GM12864 (cell line): ENCODE results near the gene SOX18.
"Not testable (repeated sequence)": the region's sequence is repeated elsewhere in the genome, so short reads cannot be mapped to it uniquely, and the experiment has no call there.

Experiments
- DNase-seq: peaks from one replicate; pipeline ENCODE4 v3.0.0-alpha.2; 2011; ENCODE audit warnings: low read depth
- H3K4me3 ChIP-seq: 2 replicates; pipeline ENCODE4 v1.5.1; 2011; ENCODE audit warnings: mild to moderate bottlenecking, low read depth, low read length, control low read depth
- CTCF ChIP-seq: IDR thresholded peaks from 2 replicates; pipeline ENCODE4 v1.5.1; 2011; ENCODE audit warnings: low read depth, mild to moderate bottlenecking, moderate library complexity, low read length, control low read depth, inconsistent platforms; ENCODE audit errors: missing control alignments

Gene SOX18

GRCh38 chr20:64092258-64093012 is 43.0 kb upstream of the SOX18 start:
- no peak overlapping the region for H3K4me3 ChIP-seq
- no peak for TF ChIP-seq CTCF
- DNase-seq = no peak

- TF ChIP-seq CTCF = no peak
- no peak for DNase-seq
Measured at GRCh38 chr20:64091770-64092169, 42.3 kb upstream of the SOX18 start.

GRCh38 chr20:64091340-64091739 is 41.9 kb upstream of the SOX18 start:
- no peak overlapping the region for H3K4me3 ChIP-seq
- TF ChIP-seq CTCF = no peak
- DNase-seq = no peak

More at GRCh38 chr20:64091770-64092169, 42.3 kb upstream of the SOX18 start:
- no peak overlapping the region for H3K4me3 ChIP-seq

- no peak for DNase-seq
- H3K4me3 ChIP-seq = no peak overlapping the region
- no peak for TF ChIP-seq CTCF
Measured at GRCh38 chr20:64090165-64090564, 40.7 kb upstream of the SOX18 start.

GRCh38 chr20:64088586-64088985 is 39.1 kb upstream of the SOX18 start:
- DNase-seq, H3K4me3 ChIP-seq: not testable (repeated sequence)

GRCh38 chr20:64087226-64087825 is 37.9 kb upstream of the SOX18 start:
- DNase-seq, H3K4me3 ChIP-seq: not testable (repeated sequence)

- DNase-seq = no peak
- H3K4me3 ChIP-seq = no peak overlapping the region
- no peak for TF ChIP-seq CTCF
Measured at GRCh38 chr20:64086801-64087200, 37.4 kb upstream of the SOX18 start.

GRCh38 chr20:64084685-64085152 is 35.3 kb upstream of the SOX18 start:
- no peak for TF ChIP-seq CTCF
- H3K4me3 ChIP-seq = no peak overlapping the region
- DNase-seq = no peak
